Uterus (tissue), 2 donors: ENCODE results near the gene MAPK11.

Source experiments
- CTCF ChIP-seq, 4 experiments: fragments of 200-600 bp in 2 of 4; fragments of 450-650 bp in 2 of 4; sonication (generic) in 2 of 4; IDR thresholded peaks; one replicate each; pipeline ENCODE4 v1.5.1; 2016 to 2019; ENCODE audit warnings: antibody characterized with exemption in 4 of 4, mild to moderate bottlenecking in 2 of 4, moderate library complexity in 1 of 4
- POLR2A ChIP-seq, 2 donors: fragments of 450-650 bp; IDR thresholded peaks; one replicate each; pipeline ENCODE4 v1.6.1; 2016; ENCODE audit warnings: antibody characterized with exemption in 2 of 2, mild to moderate bottlenecking in 1 of 2, moderate library complexity in 1 of 2

- TF ChIP-seq CTCF (IDR thresholded peaks at IDR 0.05), result no peak
- no peak for TF ChIP-seq POLR2A (IDR thresholded peaks at IDR 0.05)
Observed at GRCh38 chr22:50275181-50276055, 5.2 kb upstream of the MAPK11 start.
